Liver (tissue), 9 donors: ENCODE data around the gene FAM120B. TPM values are rescaled to one million over a fixed set of nuclear protein-coding genes. Genes with fewer than 3 reads are reported as not detected.

Source experiments
- DNase-seq: peaks from one replicate; pipeline ENCODE4 v3.0.0-alpha.2; 2017; ENCODE audit warnings: low spot score
- H3K27ac ChIP-seq, 2 donors: one replicate each; pipeline ENCODE4 v1.7.0; 2013; ENCODE audit warnings: inconsistent platforms in 2 of 2, low read length in 2 of 2, control low read depth in 1 of 2, low read depth in 1 of 2, mild to moderate bottlenecking in 1 of 2
- H3K27me3 ChIP-seq, 4 donors: one replicate each; pipeline versions ENCODE4 v1.6.1 to v1.7.0; 2013; ENCODE audit warnings: low read length in 3 of 4, inconsistent platforms in 1 of 4, mild to moderate bottlenecking in 1 of 4, moderate library complexity in 1 of 4; ENCODE audit not compliant: control insufficient read depth in 4 of 4, insufficient read depth in 4 of 4
- H3K36me3 ChIP-seq, 4 donors: one replicate each; pipeline versions ENCODE4 v1.6.1 to v1.7.0; 2013; ENCODE audit warnings: low read length in 3 of 4, mild to moderate bottlenecking in 3 of 4, low read depth in 1 of 4, moderate library complexity in 1 of 4; ENCODE audit not compliant: control insufficient read depth in 4 of 4, insufficient read depth in 3 of 4
- H3K4me1 ChIP-seq, 4 donors: one replicate each; pipeline versions ENCODE4 v1.6.1 to v1.7.0; 2013; ENCODE audit warnings: low read length in 3 of 4, mild to moderate bottlenecking in 3 of 4, moderate library complexity in 1 of 4; ENCODE audit not compliant: control insufficient read depth in 4 of 4, insufficient read depth in 4 of 4
- H3K4me3 ChIP-seq, 3 donors: one replicate each; pipeline versions ENCODE4 v1.6.1 to v1.7.0; 2013; ENCODE audit warnings: low read length in 3 of 3, control low read depth in 1 of 3, low read depth in 1 of 3, mild to moderate bottlenecking in 1 of 3
- H3K9ac ChIP-seq, 2 donors: one replicate each; pipeline ENCODE4 v1.7.0; 2013; ENCODE audit warnings: low read length in 2 of 2, mild to moderate bottlenecking in 2 of 2, moderate library complexity in 2 of 2, control low read depth in 1 of 2, low read depth in 1 of 2
- H3K9me3 ChIP-seq, 4 donors: one replicate each; pipeline versions ENCODE4 v1.6.1 to v1.7.0; 2013; ENCODE audit warnings: low read length in 3 of 4; ENCODE audit not compliant: control insufficient read depth in 4 of 4
- ATF3 ChIP-seq: IDR thresholded peaks from 2 replicates; pipeline ENCODE4 v1.6.1; 2016; ENCODE audit warnings: antibody characterized with exemption
- EGR1 ChIP-seq, 2 donors: IDR thresholded peaks; 2 replicates each; pipeline ENCODE4 v1.6.1; 2016 to 2018; ENCODE audit warnings: antibody characterized with exemption in 2 of 2, low read depth in 2 of 2
- FOXA1 ChIP-seq: IDR thresholded peaks from 2 replicates; pipeline ENCODE4 v1.6.1; 2016; ENCODE audit warnings: antibody characterized with exemption
- FOXA2 ChIP-seq: IDR thresholded peaks from 2 replicates; pipeline ENCODE4 v1.6.1; 2016; ENCODE audit warnings: antibody characterized with exemption
- GABPA ChIP-seq, 2 donors: IDR thresholded peaks in 1 of 2; conservative IDR thresholded peaks in 1 of 2; 2 replicates each; pipeline ENCODE4 v1.6.1; 2016; ENCODE audit warnings: antibody characterized with exemption in 2 of 2, mild to moderate bottlenecking in 1 of 2, moderate library complexity in 1 of 2
- HNF4G ChIP-seq: IDR thresholded peaks from 2 replicates; pipeline ENCODE4 v1.6.1; 2016; ENCODE audit warnings: antibody characterized with exemption
- JUND ChIP-seq, 2 donors: IDR thresholded peaks; 2 replicates each; pipeline ENCODE4 v1.6.1; 2016; ENCODE audit warnings: antibody characterized with exemption in 2 of 2
- NR2F2 ChIP-seq: IDR thresholded peaks from 2 replicates; pipeline ENCODE4 v1.6.1; 2016; ENCODE audit warnings: antibody characterized with exemption
- RAD21 ChIP-seq, 2 donors: IDR thresholded peaks; 2 replicates each; pipeline ENCODE4 v1.6.1; 2016; ENCODE audit warnings: antibody characterized with exemption in 2 of 2, mild to moderate bottlenecking in 2 of 2
- SP1 ChIP-seq: IDR thresholded peaks from 2 replicates; pipeline ENCODE4 v1.6.1; 2018; ENCODE audit warnings: antibody characterized with exemption, mild to moderate bottlenecking
- TAF1 ChIP-seq: conservative IDR thresholded peaks from 2 replicates; pipeline ENCODE4 v1.6.1; 2016; ENCODE audit warnings: antibody characterized with exemption, mild to moderate bottlenecking
- YY1 ChIP-seq: IDR thresholded peaks from 2 replicates; pipeline ENCODE4 v1.6.1; 2016; ENCODE audit warnings: antibody characterized with exemption, mild to moderate bottlenecking
- WGBS: extraction: QIAGEN DNeasy Blood & Tissue Kit; methylation state at CpG from one replicate; pipeline ENCODE4 v1.1.7; 2013; 5-methylcytosine and 5-hydroxymethylcytosine counted together
- polyA plus RNA-seq, 2 donors: library from polyadenylated mRNA; stranded (reverse) in 1 of 2; unstranded in 1 of 2; fragments of 200-250 nt in 1 of 2; fragments of >200 nt in 1 of 2; fragmentation: Nextera tagmentation in 1 of 2; extraction: Ambion mirVana in 1 of 2; gene quantifications; one replicate each; pipeline versions ENCODE4 v1.2.1 to v1.2.3, GENCODE V29; 2013 to 2015
- total RNA-seq, 2 donors: library from RNA; depleted of rRNA; stranded (reverse); fragments of >200 nt; gene quantifications; one replicate each; pipeline ENCODE4 v1.2.3, GENCODE V29; 2014
- TF ChIP-seq, protein P1 (sequence below): IDR thresholded peaks from 2 replicates; pipeline ENCODE4 v1.6.1; 2016; ENCODE audit warnings: antibody characterized with exemption
- TF ChIP-seq, protein P2 (sequence below): IDR thresholded peaks from 2 replicates; pipeline ENCODE4 v1.6.1; 2016; ENCODE audit warnings: antibody characterized with exemption
- TF ChIP-seq, protein P3 (sequence below): fragments of 150-350 bp; IDR thresholded peaks from 2 replicates; pipeline ENCODE4 v1.5.1; 2017; ENCODE audit warnings: improper control_type of control experiment, low read depth, low read length; ENCODE audit not compliant: missing input control
- donor health status: healthy.
- donor health status: healthy.
- donor health status: healthy.
- donor health status: healthy.
- donor health status: healthy.

The FAM120B gene
- total and polyA plus RNA-seq, 4 donors: 6.0 to 11.1 (median 9.1) TPM

DNA sequence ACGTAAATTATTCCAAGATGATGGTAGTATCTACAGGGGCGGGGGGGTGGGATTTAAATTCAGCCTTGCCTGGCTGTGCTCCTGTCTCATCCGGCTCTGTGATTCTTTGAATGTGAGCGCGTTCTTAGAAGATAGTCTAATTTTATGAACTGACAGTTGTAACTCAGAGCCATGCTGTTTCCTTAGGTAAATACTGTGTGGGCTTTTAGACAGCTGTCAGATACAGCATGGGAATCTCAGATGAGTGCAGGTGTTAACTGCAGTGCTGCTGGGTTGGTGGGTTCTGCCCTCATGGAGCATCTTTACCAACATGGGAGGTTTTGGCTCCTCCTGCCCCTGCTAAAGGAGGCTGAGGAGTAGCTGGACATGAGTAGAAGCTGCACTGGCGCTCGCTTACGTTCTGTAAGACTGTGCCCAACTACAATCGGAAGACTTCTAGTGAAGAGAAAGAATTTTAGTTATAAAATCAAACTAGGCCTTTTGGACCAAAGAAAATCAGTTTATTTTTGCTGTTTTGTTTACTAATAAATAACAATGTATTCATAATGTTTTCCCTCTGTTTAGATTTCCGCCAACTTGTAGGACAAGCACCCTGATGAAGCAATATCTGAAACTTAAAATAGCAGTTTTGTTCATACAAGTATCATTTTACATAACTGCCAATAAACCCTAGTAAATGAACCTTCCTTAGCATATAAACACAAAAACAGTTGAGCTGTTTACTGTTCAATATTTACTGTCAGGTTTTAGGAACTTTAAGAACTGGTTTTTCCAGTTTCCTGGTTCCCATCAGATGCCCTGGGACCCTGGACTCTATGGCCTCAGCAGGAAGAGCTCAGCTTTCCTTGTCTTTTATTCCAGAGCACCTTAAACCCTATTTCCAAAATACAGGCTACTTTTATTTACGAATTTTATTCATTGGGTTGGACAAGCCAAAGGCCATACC lies 66.1 kb downstream of the FAM120B start:
- H3K27ac ChIP-seq: no peak overlapping the region
- H3K4me1 ChIP-seq: no peaks in the 10 kb centered on the region
- no peaks in the 10 kb centered on the region for H3K9me3 ChIP-seq
- no peak for TF ChIP-seq ATF3
- TF ChIP-seq, protein P1, sequence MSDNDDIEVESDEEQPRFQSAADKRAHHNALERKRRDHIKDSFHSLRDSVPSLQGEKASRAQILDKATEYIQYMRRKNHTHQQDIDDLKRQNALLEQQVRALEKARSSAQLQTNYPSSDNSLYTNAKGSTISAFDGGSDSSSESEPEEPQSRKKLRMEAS: no peak
- TF ChIP-seq, protein P2, sequence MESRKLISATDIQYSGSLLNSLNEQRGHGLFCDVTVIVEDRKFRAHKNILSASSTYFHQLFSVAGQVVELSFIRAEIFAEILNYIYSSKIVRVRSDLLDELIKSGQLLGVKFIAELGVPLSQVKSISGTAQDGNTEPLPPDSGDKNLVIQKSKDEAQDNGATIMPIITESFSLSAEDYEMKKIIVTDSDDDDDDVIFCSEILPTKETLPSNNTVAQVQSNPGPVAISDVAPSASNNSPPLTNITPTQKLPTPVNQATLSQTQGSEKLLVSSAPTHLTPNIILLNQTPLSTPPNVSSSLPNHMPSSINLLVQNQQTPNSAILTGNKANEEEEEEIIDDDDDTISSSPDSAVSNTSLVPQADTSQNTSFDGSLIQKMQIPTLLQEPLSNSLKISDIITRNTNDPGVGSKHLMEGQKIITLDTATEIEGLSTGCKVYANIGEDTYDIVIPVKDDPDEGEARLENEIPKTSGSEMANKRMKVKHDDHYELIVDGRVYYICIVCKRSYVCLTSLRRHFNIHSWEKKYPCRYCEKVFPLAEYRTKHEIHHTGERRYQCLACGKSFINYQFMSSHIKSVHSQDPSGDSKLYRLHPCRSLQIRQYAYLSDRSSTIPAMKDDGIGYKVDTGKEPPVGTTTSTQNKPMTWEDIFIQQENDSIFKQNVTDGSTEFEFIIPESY: no peak
- TF ChIP-seq GABPA (IDR thresholded peaks at IDR 0.05 in 1 of 2, conservative IDR thresholded peaks at IDR 0.05 in 1 of 2): no peak
- no peak for TF ChIP-seq SP1
- TF ChIP-seq YY1: no peak
- TF ChIP-seq HNF4G: no peak
- WGBS: 98% methylated on average over 11 of the region's 11 CpGs
- H3K36me3 ChIP-seq: peaks cover 2 to 15% (median 6%) of the 10 kb centered on the region in 4 donors
- H3K27me3 ChIP-seq: no peaks in the 10 kb centered on the region
- H3K4me3 ChIP-seq: no peak overlapping the region
- DNase-seq: no peak
- no peak overlapping the region for H3K9ac ChIP-seq

GRCh38 chr6:170374571-170375444 lies 68.2 kb downstream of the FAM120B start:
- Histone ChIP-seq H3K36me3 (peaks cover 0 to 15% (median 4%) of the 10 kb centered on the region in 4 donors), H3K4me1 (no peaks in the 10 kb centered on the region), H3K9me3 (no peaks in the 10 kb centered on the region), H3K9ac (no peak overlapping the region), H3K27me3 (no peaks in the 10 kb centered on the region), H3K4me3 (no peak overlapping the region), H3K27ac (no peak overlapping the region)
- WGBS: 91% methylated on average over 11 of the region's 11 CpGs
- no peak for TF ChIP-seq RAD21 (IDR thresholded peaks at IDR 0.05)
- TF ChIP-seq HNF4G: no peak
- TF ChIP-seq, protein P1: no peak
- no peak for TF ChIP-seq GABPA (IDR thresholded peaks at IDR 0.05 in 1 of 2, conservative IDR thresholded peaks at IDR 0.05 in 1 of 2)
- TF ChIP-seq, protein P2: no peak
- TF ChIP-seq, protein P3, sequence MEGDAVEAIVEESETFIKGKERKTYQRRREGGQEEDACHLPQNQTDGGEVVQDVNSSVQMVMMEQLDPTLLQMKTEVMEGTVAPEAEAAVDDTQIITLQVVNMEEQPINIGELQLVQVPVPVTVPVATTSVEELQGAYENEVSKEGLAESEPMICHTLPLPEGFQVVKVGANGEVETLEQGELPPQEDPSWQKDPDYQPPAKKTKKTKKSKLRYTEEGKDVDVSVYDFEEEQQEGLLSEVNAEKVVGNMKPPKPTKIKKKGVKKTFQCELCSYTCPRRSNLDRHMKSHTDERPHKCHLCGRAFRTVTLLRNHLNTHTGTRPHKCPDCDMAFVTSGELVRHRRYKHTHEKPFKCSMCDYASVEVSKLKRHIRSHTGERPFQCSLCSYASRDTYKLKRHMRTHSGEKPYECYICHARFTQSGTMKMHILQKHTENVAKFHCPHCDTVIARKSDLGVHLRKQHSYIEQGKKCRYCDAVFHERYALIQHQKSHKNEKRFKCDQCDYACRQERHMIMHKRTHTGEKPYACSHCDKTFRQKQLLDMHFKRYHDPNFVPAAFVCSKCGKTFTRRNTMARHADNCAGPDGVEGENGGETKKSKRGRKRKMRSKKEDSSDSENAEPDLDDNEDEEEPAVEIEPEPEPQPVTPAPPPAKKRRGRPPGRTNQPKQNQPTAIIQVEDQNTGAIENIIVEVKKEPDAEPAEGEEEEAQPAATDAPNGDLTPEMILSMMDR: no peak
- TF ChIP-seq JUND (IDR thresholded peaks at IDR 0.05): no peak
- no peak for TF ChIP-seq FOXA2
- TF ChIP-seq ATF3: no peak
- no peak for TF ChIP-seq TAF1
- no peak for TF ChIP-seq NR2F2
- TF ChIP-seq FOXA1: no peak
- no peak for TF ChIP-seq EGR1 (IDR thresholded peaks at IDR 0.05; ENCODE audit: low read depth in 2 of 2)
- no peak for TF ChIP-seq SP1
- DNase-seq: no peak
